Keratinocyte (primary cell): Measurements from ENCODE around the gene SRSF4. TPM values are rescaled to one million over a fixed set of nuclear protein-coding genes. Genes with fewer than 3 reads are reported as not detected.

Source experiments
- DNase-seq: peaks from one replicate; pipeline ENCODE4 v3.0.0-alpha.2; 2011; ENCODE audit warnings: low read depth, missing footprints, low spot score
- FAIRE-seq: peaks from 2 replicates; lab custom pipeline; 2011; peaks lifted over from hg19 to GRCh38; lab: Jason Lieb, UNC
- H2AFZ ChIP-seq: 2 replicates; pipeline ENCODE4 v1.6.0; 2012; ENCODE audit warnings: low read length, control low read depth, inconsistent platforms; ENCODE audit not compliant: control insufficient read depth
- H3K27ac ChIP-seq: 2 replicates; pipeline ENCODE4 v1.5.1; 2011; ENCODE audit warnings: low read length; ENCODE audit not compliant: control insufficient read depth, insufficient read depth
- H3K27me3 ChIP-seq: 3 replicates; pipeline ENCODE4 v1.6.0; 2011; ENCODE audit warnings: low read length; ENCODE audit not compliant: control insufficient read depth, insufficient read depth; ENCODE audit errors: extremely low read depth
- H3K36me3 ChIP-seq, 2 experiments: 2 replicates in 1 of 2; 3 replicates in 1 of 2; pipeline ENCODE4 v1.5.1; 2011; ENCODE audit warnings: low read length in 2 of 2, mild to moderate bottlenecking in 1 of 2; ENCODE audit not compliant: control insufficient read depth in 2 of 2, insufficient read depth in 2 of 2; ENCODE audit errors: extremely low read depth in 1 of 2
- H3K4me1 ChIP-seq: 3 replicates; pipeline ENCODE4 v1.5.1; 2011; ENCODE audit warnings: low read length; ENCODE audit not compliant: control insufficient read depth, insufficient read depth; ENCODE audit errors: extremely low read depth
- H3K4me2 ChIP-seq: 3 replicates; pipeline ENCODE4 v1.6.0; 2011; ENCODE audit warnings: low read depth, low read length; ENCODE audit not compliant: control insufficient read depth, insufficient read depth; ENCODE audit errors: extremely low read depth
- H3K4me3 ChIP-seq, 3 experiments: fragments of 200-600 bp in 1 of 3; sonication (generic) in 1 of 3; 2 replicates in 2 of 3; 3 replicates in 1 of 3; pipeline ENCODE4 v1.5.1; 2011 to 2016; ENCODE audit warnings: low read length in 3 of 3, mild to moderate bottlenecking in 3 of 3, control low read depth in 2 of 3, inconsistent platforms in 1 of 3, low read depth in 1 of 3, mixed read lengths in 1 of 3, mixed run types in 1 of 3, moderate library complexity in 1 of 3; ENCODE audit not compliant: control insufficient read depth in 2 of 3, insufficient read depth in 2 of 3; ENCODE audit errors: extremely low read depth in 1 of 3
- H3K79me2 ChIP-seq: 2 replicates; pipeline ENCODE4 v1.6.0; 2012; ENCODE audit warnings: low read length; ENCODE audit not compliant: control insufficient read depth, insufficient read depth
- H3K9ac ChIP-seq: 3 replicates; pipeline ENCODE4 v1.6.0; 2011; ENCODE audit warnings: low read length; ENCODE audit not compliant: control insufficient read depth, insufficient read depth; ENCODE audit errors: extremely low read depth
- H3K9me1 ChIP-seq: 3 replicates; pipeline ENCODE4 v1.6.0; 2011; ENCODE audit warnings: low read length; ENCODE audit not compliant: control insufficient read depth, insufficient read depth; ENCODE audit errors: extremely low read depth
- H3K9me3 ChIP-seq: 2 replicates; pipeline ENCODE4 v1.5.1; 2012; ENCODE audit warnings: low read depth, low read length; ENCODE audit not compliant: control insufficient read depth
- H4K20me1 ChIP-seq: 3 replicates; pipeline ENCODE4 v1.6.0; 2011; ENCODE audit warnings: low read length; ENCODE audit not compliant: control insufficient read depth, insufficient read depth; ENCODE audit errors: extremely low read depth
- EZH2 ChIP-seq: IDR thresholded peaks from one replicate; pipeline ENCODE4 v1.6.1; 2012; ENCODE audit warnings: inconsistent platforms, mild to moderate bottlenecking, low read length, moderate library complexity
- dilution Hi-C: fragments of 300-500 bp; cut with MboI; formaldehyde crosslinking; loops from one replicate; pipeline ENCODE4 v1.7.0; 2020; ENCODE audit warnings: low sequenced_read_pairs; ENCODE audit not compliant: extremely low pct_ligation_motif_present
- polyA plus RNA-seq, 5 experiments: library from polyadenylated mRNA; depleted of rRNA in 3 of 5; stranded (reverse) in 3 of 5; stranded (forward) in 1 of 5; unstranded in 1 of 5; fragments of >200 nt; gene quantifications; 1 replicate in 1 of 5; 2 replicates in 3 of 5; 3 replicates in 1 of 5; pipeline versions ENCODE4 v1.2.1 to v1.2.3, GENCODE V29; 2011 to 2012; ENCODE audit warnings: missing spikeins in 2 of 5, low read depth in 1 of 5, low replicate concordance in 1 of 5
- TF ChIP-seq, protein P1 (sequence below), 3 experiments: IDR thresholded peaks in 1 of 3; conservative IDR thresholded peaks in 1 of 3; optimal IDR thresholded peaks in 1 of 3; 2 replicates in 2 of 3; 3 replicates in 1 of 3; pipeline versions ENCODE3 to v1.5.1; 2011; ENCODE audit warnings: low read length in 3 of 3, mild to moderate bottlenecking in 3 of 3, moderate library complexity in 2 of 3, control low read depth in 1 of 3, inconsistent platforms in 1 of 3; ENCODE audit not compliant: insufficient read depth in 2 of 3; ENCODE audit errors: extremely low read depth in 1 of 3

The SRSF4 gene
- polyA plus RNA-seq, 1 donor (not counting 4 experiments of a cell fraction or from before 2014, with no cell fraction given) = 51.0 TPM

GRCh38 chr1:29183287-29183686, 1.6 kb upstream of the SRSF4 start:
- H3K36me3 ChIP-seq = peaks cover 0 to 15% of the 10 kb centered on the region in 2 experiments
- no peak overlapping the region for H3K9ac ChIP-seq
- H3K27me3 ChIP-seq = no peaks in the 10 kb centered on the region
- H3K27ac ChIP-seq = no peak overlapping the region
- H3K79me2 ChIP-seq = peaks cover 33% of the 10 kb centered on the region
- no peak for FAIRE-seq
- no peak overlapping the region for H3K4me3 ChIP-seq
- H2AFZ ChIP-seq = no peak overlapping the region
- no peak overlapping the region for H3K4me2 ChIP-seq
- dilution Hi-C loops = no loop called here
- H3K9me1 ChIP-seq = peaks cover 3% of the 10 kb centered on the region
- no peak for DNase-seq
- no peaks in the 10 kb centered on the region for H3K9me3 ChIP-seq
- TF ChIP-seq, protein P1, sequence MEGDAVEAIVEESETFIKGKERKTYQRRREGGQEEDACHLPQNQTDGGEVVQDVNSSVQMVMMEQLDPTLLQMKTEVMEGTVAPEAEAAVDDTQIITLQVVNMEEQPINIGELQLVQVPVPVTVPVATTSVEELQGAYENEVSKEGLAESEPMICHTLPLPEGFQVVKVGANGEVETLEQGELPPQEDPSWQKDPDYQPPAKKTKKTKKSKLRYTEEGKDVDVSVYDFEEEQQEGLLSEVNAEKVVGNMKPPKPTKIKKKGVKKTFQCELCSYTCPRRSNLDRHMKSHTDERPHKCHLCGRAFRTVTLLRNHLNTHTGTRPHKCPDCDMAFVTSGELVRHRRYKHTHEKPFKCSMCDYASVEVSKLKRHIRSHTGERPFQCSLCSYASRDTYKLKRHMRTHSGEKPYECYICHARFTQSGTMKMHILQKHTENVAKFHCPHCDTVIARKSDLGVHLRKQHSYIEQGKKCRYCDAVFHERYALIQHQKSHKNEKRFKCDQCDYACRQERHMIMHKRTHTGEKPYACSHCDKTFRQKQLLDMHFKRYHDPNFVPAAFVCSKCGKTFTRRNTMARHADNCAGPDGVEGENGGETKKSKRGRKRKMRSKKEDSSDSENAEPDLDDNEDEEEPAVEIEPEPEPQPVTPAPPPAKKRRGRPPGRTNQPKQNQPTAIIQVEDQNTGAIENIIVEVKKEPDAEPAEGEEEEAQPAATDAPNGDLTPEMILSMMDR (optimal IDR thresholded peaks at IDR 0.05 in 1 of 3, IDR thresholded peaks at IDR 0.05 in 1 of 3, conservative IDR thresholded peaks at IDR 0.05 in 1 of 3; ENCODE audit: extremely low read depth in 1 of 3, insufficient read depth in 2 of 3, low read length in 3 of 3) = no peak
- TF ChIP-seq EZH2 = no peak
- H3K4me1 ChIP-seq = peaks cover 26% of the 10 kb centered on the region
- peaks cover 25% of the 10 kb centered on the region for H4K20me1 ChIP-seq

DNA sequence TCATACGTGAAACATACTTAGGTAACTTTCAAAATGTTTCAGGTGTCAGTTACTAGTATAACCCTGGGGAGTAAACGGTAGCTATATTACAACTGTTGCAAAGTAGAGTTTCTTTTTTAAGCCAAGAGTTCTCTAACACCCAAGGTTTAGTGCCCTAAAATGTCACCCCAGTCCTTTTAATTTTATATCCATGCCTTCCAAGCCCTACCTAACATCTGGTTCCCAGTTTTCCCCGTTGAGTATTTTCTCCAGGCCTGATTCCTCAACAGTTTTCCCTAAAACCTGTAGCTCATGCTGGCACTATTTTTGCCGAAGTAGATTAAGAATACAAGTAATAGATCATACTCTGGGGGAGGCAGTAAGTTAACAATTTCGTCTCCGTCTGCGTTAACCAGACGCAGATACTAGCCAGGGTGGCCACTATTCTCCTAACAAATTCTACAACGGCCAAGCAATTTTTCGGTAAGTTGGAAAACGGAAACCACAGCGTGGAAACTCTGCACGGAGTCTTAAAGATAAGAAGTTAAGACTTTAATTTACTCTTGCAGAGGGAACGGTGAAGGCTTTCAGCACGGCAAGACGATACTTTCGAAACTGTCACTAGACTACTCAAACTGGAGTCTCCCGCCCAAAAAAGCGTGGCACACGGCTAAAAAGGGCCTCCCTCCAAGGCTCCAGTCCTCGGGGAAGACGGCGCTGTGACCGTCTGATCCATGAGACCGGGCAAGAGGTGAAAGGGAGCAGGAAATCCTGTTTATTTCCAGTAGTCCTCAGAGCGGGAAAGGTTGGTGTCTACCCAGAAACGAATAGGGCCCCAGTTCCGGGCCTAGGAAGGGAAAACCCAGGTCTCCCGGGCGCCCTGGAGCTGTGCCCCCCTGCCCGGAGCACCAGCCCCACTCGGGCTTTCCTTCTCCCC, 945 bp downstream of the SRSF4 start:
- peaks cover 58% of the 10 kb centered on the region for H3K79me2 ChIP-seq
- no peak overlapping the region for H2AFZ ChIP-seq
- FAIRE-seq = no peak
- H3K27me3 ChIP-seq = no peaks in the 10 kb centered on the region
- H3K4me2 ChIP-seq = peak overlapping the region; percentile 100
- peak overlapping the region; percentile 86 to 97 (median 90) for H3K4me3 ChIP-seq
- peaks cover 31% of the 10 kb centered on the region for H3K4me1 ChIP-seq
- DNase-seq = no peak
- peak overlapping the region; percentile 98 for H3K9ac ChIP-seq
- dilution Hi-C loops = no loop called here
- H3K27ac ChIP-seq = peak overlapping the region; percentile 93
- H3K9me3 ChIP-seq = no peaks in the 10 kb centered on the region
- peaks cover 29% of the 10 kb centered on the region for H4K20me1 ChIP-seq
- H3K36me3 ChIP-seq = peaks cover 3 to 19% of the 10 kb centered on the region in 2 experiments
- peaks cover 3% of the 10 kb centered on the region for H3K9me1 ChIP-seq
- TF ChIP-seq, protein P1 (optimal IDR thresholded peaks at IDR 0.05 in 1 of 3, IDR thresholded peaks at IDR 0.05 in 1 of 3, conservative IDR thresholded peaks at IDR 0.05 in 1 of 3; ENCODE audit: extremely low read depth in 1 of 3, insufficient read depth in 2 of 3, low read length in 3 of 3) = no peak
- TF ChIP-seq EZH2 = no peak
